GM18526 (cell line): ENCODE measurements around the gene PATJ.

Experiments used
- POLR2A ChIP-seq: IDR thresholded peaks from 3 replicates; pipeline ENCODE4 v1.6.1; 2011; ENCODE audit not compliant: insufficient read length; ENCODE audit errors: extremely low read depth

PATJ gene

GRCh38 chr1:62175568-62176179, 433.4 kb downstream of the PATJ start:
- no peak for TF ChIP-seq POLR2A

DNA sequence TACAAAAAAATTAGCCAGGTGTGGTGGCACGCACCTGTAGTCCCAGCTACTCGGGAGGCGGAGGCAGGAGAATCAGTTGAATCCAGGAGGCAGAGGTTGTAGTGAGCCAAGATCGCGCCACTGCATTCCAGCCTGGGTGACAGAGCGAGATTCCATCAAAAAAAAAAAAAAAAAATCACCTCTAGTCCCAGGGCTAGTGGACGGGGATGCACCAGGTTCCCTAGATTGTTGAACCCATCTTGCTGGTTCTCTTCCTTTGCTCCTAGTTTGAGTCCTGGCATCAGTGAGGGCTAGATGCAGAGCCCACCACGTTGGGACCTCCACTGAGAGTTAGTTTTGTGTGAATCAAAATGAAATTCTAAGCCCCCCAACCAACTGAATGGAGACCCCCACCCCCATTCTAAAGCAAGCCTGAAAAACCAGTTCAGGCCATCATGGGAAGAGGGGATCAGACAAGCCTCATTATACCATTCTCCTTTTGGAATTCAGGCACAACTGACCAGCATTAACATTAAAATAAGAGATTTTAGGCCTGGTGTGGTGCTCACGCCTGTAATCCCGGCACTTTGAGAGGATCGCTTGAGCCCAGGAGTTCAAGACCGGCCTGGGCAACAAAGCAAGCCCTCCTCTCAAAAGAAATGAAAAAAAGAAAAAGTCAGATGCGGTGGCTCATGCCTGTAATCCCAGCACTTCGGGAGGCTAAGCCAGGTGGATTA, 434.5 kb downstream of the PATJ start:
- no peak for TF ChIP-seq POLR2A

DNA sequence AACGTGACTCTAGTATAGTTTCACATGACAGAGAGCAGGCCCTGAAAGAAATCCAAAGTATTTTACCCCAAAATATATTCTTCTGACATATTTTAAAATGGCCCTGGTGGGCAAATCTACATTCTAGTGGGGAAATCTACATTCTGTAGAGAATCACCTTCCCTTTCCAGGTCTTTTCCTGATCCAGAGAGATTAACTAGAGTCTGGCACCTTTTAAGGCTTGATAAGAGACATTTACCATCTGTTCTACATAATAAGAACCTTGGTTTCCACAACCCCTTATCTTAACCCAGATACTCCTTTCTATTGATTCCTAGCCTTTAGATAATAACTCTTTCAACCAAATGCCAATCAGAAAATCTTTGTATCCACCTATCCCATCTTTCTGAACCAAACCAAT, 435.3 kb downstream of the PATJ start:
- TF ChIP-seq POLR2A = no peak

GRCh38 chr1:62178372-62178771, 436.1 kb downstream of the PATJ start:
- TF ChIP-seq POLR2A = no peak

GRCh38 chr1:62180639-62181038, 438.4 kb downstream of the PATJ start:
- no peak for TF ChIP-seq POLR2A

DNA sequence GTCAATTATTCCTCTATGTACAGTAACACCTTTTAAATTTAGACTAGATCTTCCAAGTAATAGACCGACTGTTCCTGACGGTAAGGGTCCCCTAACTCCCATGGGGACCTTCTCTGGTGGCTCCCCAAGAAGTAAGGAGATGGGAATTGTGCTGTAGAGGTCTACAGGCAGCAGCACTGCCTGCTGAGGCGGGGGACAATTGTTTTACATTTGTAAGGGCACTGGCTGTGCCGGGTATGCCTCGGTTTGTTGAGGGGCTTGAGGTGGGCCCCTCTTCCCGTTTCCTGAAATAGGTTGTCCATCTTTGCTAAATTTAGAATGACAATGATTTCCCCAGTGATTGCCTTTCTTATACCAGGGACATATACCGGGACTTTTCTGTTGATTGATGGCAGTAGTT, 439.3 kb downstream of the PATJ start:
- no peak for TF ChIP-seq POLR2A

- TF ChIP-seq POLR2A = no peak
Observed at GRCh38 chr1:62184336-62184735, 442.1 kb downstream of the PATJ start.

DNA sequence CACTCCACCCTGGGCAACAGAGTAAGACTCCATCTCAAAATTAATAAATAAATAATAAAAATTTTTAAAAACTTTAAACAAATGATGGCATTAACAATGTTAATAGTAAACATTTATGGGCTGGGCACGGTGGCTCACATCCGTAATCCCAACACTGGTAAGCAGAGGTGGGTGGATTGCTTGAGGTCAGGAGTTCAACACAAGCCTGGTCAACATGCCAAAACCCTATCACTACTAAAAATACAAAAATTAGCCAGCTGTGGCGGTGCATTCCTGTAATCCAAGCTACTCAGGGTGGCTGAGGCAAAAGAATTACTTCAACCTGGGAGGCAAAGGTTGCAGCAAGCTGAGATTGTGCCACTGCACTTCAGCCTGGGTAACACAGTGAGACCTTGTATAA, 443.4 kb downstream of the PATJ start:
- TF ChIP-seq POLR2A = no peak

DNA sequence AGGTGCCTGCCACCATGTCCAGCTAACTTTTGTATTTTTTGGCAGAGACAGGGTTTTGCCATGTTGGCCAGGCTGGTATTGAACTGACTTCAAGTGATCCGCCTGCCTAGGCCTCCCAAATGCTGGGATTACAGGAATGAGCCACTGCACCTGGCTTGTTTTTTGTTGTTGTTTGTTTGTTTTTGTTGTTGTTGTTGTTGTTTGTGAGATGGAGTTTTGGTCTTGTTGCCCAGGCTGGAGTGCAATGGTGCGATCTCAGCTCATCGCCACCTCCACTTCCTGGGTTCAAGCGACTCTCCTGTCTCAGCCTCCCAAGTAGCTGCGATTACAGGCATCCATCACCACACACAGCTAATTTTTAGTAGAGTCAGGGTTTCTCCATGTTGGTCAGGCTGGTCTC, 445.3 kb downstream of the PATJ start:
- TF ChIP-seq POLR2A = no peak

DNA sequence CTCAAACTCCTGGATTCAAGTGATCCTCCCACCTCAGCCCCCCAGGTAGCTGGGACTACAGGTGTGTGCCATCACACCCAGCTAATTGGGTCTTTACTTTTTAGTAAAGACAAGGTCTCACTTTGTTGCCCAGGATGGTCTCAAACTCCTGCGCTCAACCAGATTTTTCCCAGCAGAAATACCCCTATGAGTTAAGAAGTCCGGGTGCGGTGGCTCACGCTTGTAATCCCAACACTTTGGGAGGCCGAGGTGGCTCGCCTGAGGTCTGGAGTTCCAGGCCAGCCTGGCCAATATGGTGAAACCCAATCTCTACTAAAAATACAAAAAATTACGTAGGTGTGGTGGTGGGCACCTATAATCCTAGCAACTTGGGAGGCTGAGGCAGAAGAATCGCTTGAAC, 445.8 kb downstream of the PATJ start:
- no peak for TF ChIP-seq POLR2A

GRCh38 chr1:62194651-62195544, 452.6 kb downstream of the PATJ start, which contains the start of gene L1TD1:
TSS of gene L1TD1 (plus strand) at chr1:62194849. CDS start at chr1:62206629, 11,780 bp downstream.
- TF ChIP-seq POLR2A = no peak

DNA sequence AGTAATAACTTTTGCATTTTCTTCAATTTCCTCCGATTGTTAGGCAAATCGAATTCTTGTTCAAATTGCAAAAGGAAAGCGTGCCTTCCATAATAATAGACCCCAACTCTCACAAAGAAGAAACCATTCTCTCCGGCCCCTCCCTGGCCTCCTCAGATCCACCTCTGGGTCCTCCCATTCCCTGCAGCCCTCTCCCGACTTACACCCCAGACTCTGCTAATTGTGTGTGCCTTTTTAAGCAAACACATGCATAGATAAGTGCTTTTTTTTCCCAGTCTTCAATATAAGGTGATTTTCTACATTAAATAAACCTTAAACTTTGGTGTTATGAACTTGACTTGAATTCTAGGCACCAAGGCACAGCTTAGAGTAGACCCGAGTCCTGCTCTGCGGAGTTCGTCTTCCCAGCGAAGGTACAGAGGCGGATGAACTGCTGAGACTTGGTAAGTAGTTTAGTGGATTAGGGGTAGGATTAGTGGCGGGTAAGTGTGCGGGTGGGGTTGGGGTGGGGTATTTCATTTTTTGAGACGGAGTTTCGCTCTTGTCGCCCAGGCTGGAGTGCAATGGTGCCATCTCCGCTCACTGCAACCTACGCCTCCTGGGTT, 453.9 kb downstream of the PATJ start:
- no peak for TF ChIP-seq POLR2A

- no peak for TF ChIP-seq POLR2A
Observed at GRCh38 chr1:62198069-62198780, 455.9 kb downstream of the PATJ start.

DNA sequence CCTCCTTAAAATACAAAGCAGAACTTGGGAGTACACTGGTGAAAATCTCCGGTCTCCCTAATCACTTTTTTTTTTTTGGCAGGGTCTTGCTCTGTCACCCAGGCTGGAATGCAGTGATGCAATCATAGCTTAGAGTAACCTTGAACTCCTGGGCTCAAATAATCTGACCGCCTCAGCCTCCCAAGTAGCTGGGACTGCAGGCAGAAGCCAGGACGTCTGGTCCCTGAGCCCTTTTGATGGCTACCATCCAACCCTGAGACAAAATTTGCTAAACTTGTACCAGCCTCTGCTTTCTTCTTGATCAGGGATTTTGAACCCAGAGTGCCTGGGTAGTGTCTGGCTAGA, 456.5 kb downstream of the PATJ start:
- no peak for TF ChIP-seq POLR2A

DNA sequence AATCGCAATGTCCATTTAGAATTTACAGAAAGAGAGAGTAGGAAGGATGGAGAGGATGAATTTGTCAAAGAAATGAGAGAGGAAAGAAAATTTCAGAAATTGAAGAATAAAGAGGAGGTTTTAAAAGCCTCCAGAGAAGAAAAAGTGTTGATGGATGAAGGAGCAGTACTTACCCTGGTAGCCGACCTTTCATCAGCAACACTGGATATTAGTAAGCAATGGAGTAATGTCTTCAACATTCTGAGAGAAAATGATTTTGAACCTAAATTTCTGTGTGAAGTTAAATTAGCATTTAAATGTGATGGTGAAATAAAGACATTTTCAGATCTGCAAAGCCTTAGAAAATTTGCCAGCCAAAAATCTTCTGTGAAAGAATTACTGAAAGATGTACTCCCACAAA, 464.9 kb downstream of the PATJ start:
- TF ChIP-seq POLR2A = no peak
